Body of pancreas (tissue), 4 donors: Measurements from ENCODE around the gene PTH1R. TPM values are rescaled to one million over a fixed set of nuclear protein-coding genes. Genes with fewer than 3 reads are reported as not detected.
A peak's percentile ranks its signal among the peaks of the same experiment; 100 is the strongest.

Experiments
- ATAC-seq: fragments of 150-250 bp; one replicate; pipeline ENCODE4 v1.9.1; 2016
- DNase-seq, 4 donors: peaks; one replicate each; pipeline ENCODE4 v3.0.0-alpha.2; 2019
- H3K27ac ChIP-seq, 4 donors: fragments of 200-600 bp; sonication (generic); 1 replicate in 3 of 4; 2 replicates in 1 of 4; pipeline versions ENCODE4 v1.5.1 to v1.6.1; 2016 to 2019; ENCODE audit warnings: mild to moderate bottlenecking in 1 of 4, mixed read lengths in 1 of 4, moderate library complexity in 1 of 4
- H3K27me3 ChIP-seq, 2 donors: fragments of 200-600 bp; sonication (generic); one replicate each; pipeline ENCODE4 v1.6.0; 2016; ENCODE audit warnings: mild to moderate bottlenecking in 1 of 2
- H3K36me3 ChIP-seq, 2 donors: fragments of 200-600 bp; sonication (generic); replicated peaks in 1 of 2; 2 replicates each; pipeline ENCODE4 v1.5.1; 2016; ENCODE audit warnings: low read depth in 2 of 2; ENCODE audit not compliant: insufficient read depth in 1 of 2
- H3K4me1 ChIP-seq: fragments of 200-600 bp; sonication (generic); one replicate; pipeline ENCODE4 v1.6.0; 2016
- H3K4me3 ChIP-seq, 2 donors: fragments of 200-600 bp; sonication (generic); 1 replicate in 1 of 2; 2 replicates in 1 of 2; pipeline ENCODE4 v1.5.1; 2016 to 2019
- H3K9me3 ChIP-seq, 3 donors: fragments of 200-600 bp; sonication (generic); 1 replicate in 2 of 3; 2 replicates in 1 of 3; pipeline ENCODE4 v1.5.1; 2016
- CTCF ChIP-seq, 7 experiments: fragments of 450-650 bp in 4 of 7; fragments of 200-600 bp in 3 of 7; sonication (generic) in 3 of 7; IDR thresholded peaks; one replicate each; pipeline ENCODE4 v1.5.1; 2016 to 2019; ENCODE audit warnings: antibody characterized with exemption in 7 of 7
- POLR2A ChIP-seq, 3 donors: fragments of 450-650 bp; IDR thresholded peaks; one replicate each; pipeline ENCODE4 v1.6.1; 2016; ENCODE audit warnings: antibody characterized with exemption in 3 of 3, mild to moderate bottlenecking in 2 of 3
- WGBS, 2 donors: methylation state at CpG; one replicate each; pipeline ENCODE4 v1.1.5; 2017; 5-methylcytosine and 5-hydroxymethylcytosine counted together
- intact Hi-C: fragments of 100-400 bp; cut with DNase I; formaldehyde crosslinking; loops from one replicate; pipeline ENCODE4 v1.15.1; 2023
- total RNA-seq, 2 donors: library from RNA; depleted of rRNA; stranded (reverse); fragments of >200 nt; gene quantifications; one replicate each; pipeline ENCODE4 v1.1.0, GENCODE V29; 2016

PTH1R gene
- total RNA-seq, 2 donors from 2014 or later, result 1.8 to 8.2 TPM

- Histone ChIP-seq H3K4me1 (peaks cover under 1% of the 10 kb centered on the region), H3K27me3 (no peaks in the 10 kb centered on the region), H3K27ac (no peak overlapping the region), H3K36me3 (peaks cover 0 to 12% of the 10 kb centered on the region in 2 donors), H3K9me3 (no peaks in the 10 kb centered on the region), H3K4me3 (no peak overlapping the region)
- TF ChIP-seq POLR2A (IDR thresholded peaks at IDR 0.05) (no peak), CTCF (IDR thresholded peaks at IDR 0.05) (no peak)
- ATAC-seq (no peak), DNase-seq (no peak)
- intact Hi-C loops, result no loop called here
- WGBS, 2 donors, result 86 to 89% methylated on average over 7 of the region's 7 CpGs
These were observed 37.3 kb downstream of the PTH1R start for GRCh38 chr3:46914849-46915248.

DNA sequence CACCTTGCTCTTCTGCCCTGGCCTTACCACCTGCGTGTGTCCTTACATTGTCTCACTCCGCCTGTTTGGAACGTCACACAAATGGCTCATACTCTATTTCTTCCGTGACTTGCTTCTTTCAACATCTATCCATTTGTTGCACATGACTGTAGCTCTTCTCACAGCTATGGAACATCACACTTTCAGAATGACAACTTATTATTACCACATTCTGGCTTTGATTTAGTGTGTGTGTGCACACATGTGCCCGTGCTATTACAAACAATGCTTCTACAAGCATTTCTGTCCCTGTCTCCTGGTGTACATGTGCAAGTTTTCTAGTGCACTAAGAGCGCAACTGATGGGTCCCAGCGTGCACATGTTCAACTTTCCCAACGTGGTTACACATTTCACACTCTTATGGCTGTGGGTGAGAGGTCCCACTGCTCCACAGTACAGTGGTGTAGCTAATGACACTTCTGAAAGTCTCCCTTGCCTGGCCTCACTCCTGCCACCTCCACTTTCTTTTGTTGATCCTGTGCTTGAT, 37.8 kb downstream of the PTH1R start:
- intact Hi-C loops, result no loop called here
- WGBS, 2 donors, result 87% methylated on average over 8 of the region's 8 CpGs
- H3K27ac ChIP-seq, result no peak overlapping the region
- ATAC-seq, result no peak
- no peaks in the 10 kb centered on the region for H3K27me3 ChIP-seq
- no peaks in the 10 kb centered on the region for H3K9me3 ChIP-seq
- no peak overlapping the region for H3K4me3 ChIP-seq
- TF ChIP-seq CTCF (IDR thresholded peaks at IDR 0.05) (no peak), POLR2A (IDR thresholded peaks at IDR 0.05) (no peak)
- peaks cover 0 to 14% of the 10 kb centered on the region in 2 donors for H3K36me3 ChIP-seq
- no peaks in the 10 kb centered on the region for H3K4me1 ChIP-seq
- DNase-seq, result peak in 1 of 4 donors; percentile 4

DNA sequence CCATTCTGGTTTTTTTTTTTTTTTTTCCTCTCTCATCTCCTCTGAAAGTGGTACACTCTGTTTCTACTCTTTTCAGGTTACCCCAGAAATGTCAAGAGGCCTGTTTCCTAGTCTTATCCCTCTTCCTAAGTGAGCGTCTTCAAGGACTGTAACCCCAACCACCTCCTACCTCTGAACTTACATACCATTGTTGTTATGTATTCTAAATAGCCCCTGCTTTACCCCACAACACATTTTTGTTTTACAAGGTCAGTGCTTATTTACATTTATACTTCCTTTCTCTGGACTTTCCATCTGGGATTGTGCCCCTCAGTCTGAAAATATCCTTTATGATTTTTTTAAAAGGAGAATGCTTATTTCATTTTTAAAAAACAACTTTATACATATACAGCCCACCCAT, 38.8 kb downstream of the PTH1R start:
- intact Hi-C loops, result no loop called here
- 80 to 90% methylated on average over 1 of the region's 1 CpG for WGBS, 2 donors
- DNase-seq, result no peak

DNA sequence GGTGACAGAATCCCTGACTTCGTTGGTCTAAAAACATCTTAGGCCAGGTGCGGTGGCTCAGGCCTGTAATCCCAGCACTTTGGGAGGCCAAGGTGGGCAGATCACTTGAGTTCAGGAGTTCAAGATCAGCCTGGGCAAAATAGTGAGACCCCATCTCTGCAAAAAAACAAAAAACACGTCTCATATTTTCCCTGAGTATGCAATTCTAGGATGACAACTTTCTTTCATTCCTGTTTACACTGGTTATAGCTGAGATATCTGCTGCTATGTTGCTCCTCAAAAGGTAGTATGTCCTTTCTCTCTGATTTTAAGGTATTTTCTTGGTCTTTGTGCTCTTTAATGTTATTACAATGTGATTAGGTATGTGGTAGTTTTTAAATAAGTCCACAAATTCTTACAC, 39.3 kb downstream of the PTH1R start:
- H3K36me3 ChIP-seq, result peaks cover 0 to 27% of the 10 kb centered on the region in 2 donors
- WGBS, 2 donors, result 89 to 94% methylated on average over 3 of the region's 3 CpGs
- no peak overlapping the region for H3K27ac ChIP-seq
- TF ChIP-seq CTCF (IDR thresholded peaks at IDR 0.05), result no peak
- no peaks in the 10 kb centered on the region for H3K9me3 ChIP-seq
- no peak for DNase-seq
- ATAC-seq, result no peak
- intact Hi-C loops, result no loop called here
- H3K4me1 ChIP-seq, result no peaks in the 10 kb centered on the region
- no peak overlapping the region for H3K4me3 ChIP-seq
- no peaks in the 10 kb centered on the region for H3K27me3 ChIP-seq

More for the DNA sequence above, 38.8 kb downstream of the PTH1R start:
- Histone ChIP-seq H3K4me1 (no peaks in the 10 kb centered on the region), H3K36me3 (peaks cover 0 to 22% of the 10 kb centered on the region in 2 donors), H3K9me3 (no peaks in the 10 kb centered on the region), H3K27ac (no peak overlapping the region), H3K4me3 (no peak overlapping the region), H3K27me3 (no peaks in the 10 kb centered on the region)
- no peak for ATAC-seq
- no peak for TF ChIP-seq POLR2A (IDR thresholded peaks at IDR 0.05)
- TF ChIP-seq CTCF (IDR thresholded peaks at IDR 0.05), result no peak

DNA sequence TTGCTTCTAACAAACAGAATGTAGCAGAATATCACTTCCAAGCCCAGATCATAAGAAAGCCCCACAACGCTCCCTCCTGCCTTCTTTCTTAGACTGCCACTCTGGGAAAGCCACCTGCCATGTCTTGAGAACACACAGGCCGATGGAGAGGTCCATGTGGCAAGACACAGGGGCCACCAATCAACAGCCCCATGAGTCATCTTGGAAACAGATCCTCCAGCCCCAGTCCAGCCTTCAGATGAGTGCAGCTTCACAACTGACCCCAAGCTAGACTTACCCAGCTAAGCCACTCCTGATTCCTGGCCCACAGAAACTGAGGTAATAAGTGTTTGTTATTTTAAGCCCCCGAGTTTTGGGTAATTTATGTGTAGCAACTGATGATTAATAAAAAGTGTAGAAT, 39.7 kb downstream of the PTH1R start:
- Histone ChIP-seq H3K36me3 (peaks cover 0 to 30% of the 10 kb centered on the region in 2 donors), H3K27me3 (no peaks in the 10 kb centered on the region), H3K9me3 (no peaks in the 10 kb centered on the region), H3K4me1 (no peaks in the 10 kb centered on the region), H3K4me3 (no peak overlapping the region), H3K27ac (no peak overlapping the region)
- TF ChIP-seq CTCF (IDR thresholded peaks at IDR 0.05), result no peak
- TF ChIP-seq POLR2A (IDR thresholded peaks at IDR 0.05), result no peak
- intact Hi-C loops, result no loop called here
- WGBS, 2 donors, result 92 to 100% methylated on average over 3 of the region's 3 CpGs
- DNase-seq (peak in 1 of 4 donors; percentile 11), ATAC-seq (no peak)
